DMS 273 (cell line): ENCODE results near the gene ELMO1.

Experiments used
- DNase-seq: peaks from one replicate; lab custom pipeline; 2025; ENCODE audit not compliant: unreplicated experiment; lab: John Stamatoyannopoulos, UW

The ELMO1 gene

GRCh38 chr7:37198906-37199485 lies 249.7 kb downstream of the ELMO1 start:
- DNase-seq = peak; percentile 93

- DNase-seq = peak; percentile 36
Observed at GRCh38 chr7:37198041-37198905, 250.4 kb downstream of the ELMO1 start.

GRCh38 chr7:37197108-37197507 lies 251.6 kb downstream of the ELMO1 start:
- no peak for DNase-seq

GRCh38 chr7:37196676-37197075 lies 252.0 kb downstream of the ELMO1 start:
- peak; percentile 16 for DNase-seq

- no peak for DNase-seq
Observed at GRCh38 chr7:37195388-37195787, 253.3 kb downstream of the ELMO1 start.

- no peak for DNase-seq
Observed at GRCh38 chr7:37194943-37195342, 253.7 kb downstream of the ELMO1 start.

- DNase-seq = no peak
Observed at GRCh38 chr7:37193775-37194135, 254.9 kb downstream of the ELMO1 start.

GRCh38 chr7:37193087-37193774 lies 255.4 kb downstream of the ELMO1 start:
- DNase-seq = no peak

GRCh38 chr7:37191797-37192196 lies 256.9 kb downstream of the ELMO1 start:
- no peak for DNase-seq

- no peak for DNase-seq
Observed at GRCh38 chr7:37187179-37187578, 261.5 kb downstream of the ELMO1 start.

GRCh38 chr7:37186753-37187152 lies 261.9 kb downstream of the ELMO1 start:
- no peak for DNase-seq

GRCh38 chr7:37181550-37181932 lies 267.1 kb downstream of the ELMO1 start:
- DNase-seq = no peak

- DNase-seq = no peak
Observed at GRCh38 chr7:37180828-37181549, 267.7 kb downstream of the ELMO1 start.

GRCh38 chr7:37176079-37176478 lies 272.6 kb downstream of the ELMO1 start:
- DNase-seq = no peak

- DNase-seq = no peak
Observed at GRCh38 chr7:37174460-37174859, 274.2 kb downstream of the ELMO1 start.

- no peak for DNase-seq
Observed at GRCh38 chr7:37173670-37174069, 275.0 kb downstream of the ELMO1 start.

GRCh38 chr7:37162106-37162505 lies 286.6 kb downstream of the ELMO1 start:
- no peak for DNase-seq

GRCh38 chr7:37160656-37161055 lies 288.0 kb downstream of the ELMO1 start:
- DNase-seq = no peak

- no peak for DNase-seq
Observed at GRCh38 chr7:37153376-37153775, 295.3 kb downstream of the ELMO1 start.

- no peak for DNase-seq
Observed at GRCh38 chr7:37151741-37152413, 296.8 kb downstream of the ELMO1 start.

- DNase-seq = no peak
Observed at GRCh38 chr7:37150856-37151255, 297.8 kb downstream of the ELMO1 start.
